K562 (cell line): ENCODE results near the gene MPC1. TPM values are rescaled to one million over a fixed set of nuclear protein-coding genes. Genes with fewer than 3 reads are reported as not detected.

ENCODE experiments used
- ATAC-seq: fragments of 200-7000 bp; cut with Tn5 transposase; 3 replicates; pipeline ENCODE4 v1.9.1; 2020; ENCODE audit warnings: moderate library complexity
- BruUV-seq: library from RNA; stranded (reverse); fragments of 400-500 nt; replicated peaks from 2 replicates; lab custom pipeline; 2021; lab: Mats Ljungman, UMichigan
- CTCF ChIA-PET: fragments of 300-600 bp; formaldehyde crosslinking; extraction: SDS; loops from one replicate; lab custom pipeline; 2021; ENCODE audit warnings: low intra/inter-chr PET ratio; lab: Yijun Ruan, JAX
- POLR2A ChIA-PET: fragments of 300-600, 350-650 bp; sonication (Branson Sonifier 250); formaldehyde crosslinking; extraction: SDS; loops from one replicate; lab custom pipeline; 2021; ENCODE audit warnings: antibody characterized with exemption, inconsistent platforms; lab: Yijun Ruan, JAX
- DNase-seq, 4 experiments: peaks; one replicate each; pipeline versions ENCODE4 v3.0.0 to v3.0.0-alpha.2; 2011 to 2018; ENCODE audit warnings: low spot score in 3 of 4, mixed read lengths in 3 of 4; ENCODE audit errors: extremely low read depth in 1 of 4
- FAIRE-seq: peaks from 2 replicates; lab custom pipeline; 2011; peaks lifted over from hg19 to GRCh38; lab: Jason Lieb, UNC
- H2AFZ ChIP-seq: 2 replicates; pipeline ENCODE4 v1.6.0; 2011; ENCODE audit warnings: low read depth, low read length, control low read depth, inconsistent platforms
- H3K27ac ChIP-seq: fragments of 200-600 bp; 3 replicates; pipeline ENCODE4 v1.8.0; 2011; ENCODE audit warnings: low read depth, mild to moderate bottlenecking, control low read depth, inconsistent platforms, low read length, moderate library complexity, mixed read lengths; ENCODE audit errors: extremely low read depth
- H3K27me3 ChIP-seq, 2 experiments: fragments of 300-600 bp in 1 of 2; 2 replicates in 1 of 2; 3 replicates in 1 of 2; pipeline versions ENCODE4 v1.6.0 to v1.8.0; 2011; ENCODE audit warnings: inconsistent platforms in 2 of 2, low read length in 2 of 2, mild to moderate bottlenecking in 1 of 2, mixed read lengths in 1 of 2, moderate library complexity in 1 of 2; ENCODE audit not compliant: control insufficient read depth in 2 of 2, insufficient read depth in 2 of 2
- H3K36me3 ChIP-seq: fragments of 300-600 bp; 3 replicates; pipeline ENCODE4 v1.8.0; 2011; ENCODE audit warnings: mild to moderate bottlenecking, low read length, inconsistent platforms; ENCODE audit not compliant: control insufficient read depth, insufficient read depth
- H3K4me1 ChIP-seq, 2 experiments: fragments of 200-600 bp in 1 of 2; replicated peaks in 1 of 2; 2 replicates in 1 of 2; 3 replicates in 1 of 2; pipeline versions ENCODE4 v1.5.1 to v1.8.0; 2011; ENCODE audit warnings: inconsistent platforms in 2 of 2, low read length in 2 of 2, mild to moderate bottlenecking in 1 of 2, mixed read lengths in 1 of 2, moderate library complexity in 1 of 2; ENCODE audit not compliant: control insufficient read depth in 2 of 2, insufficient read depth in 2 of 2
- H3K4me2 ChIP-seq: 2 replicates; pipeline ENCODE4 v1.6.1; 2011; ENCODE audit warnings: low read length, control low read depth, inconsistent platforms, mixed read lengths; ENCODE audit not compliant: insufficient read depth
- H3K4me3 ChIP-seq: fragments of 200-600 bp; sonication (generic), shearing (Covaris generic); 2 replicates; pipeline ENCODE4 v1.5.1; 2016; ENCODE audit warnings: control low read depth, inconsistent platforms
- H3K79me2 ChIP-seq: fragments of 200-600 bp; 3 replicates; pipeline ENCODE4 v1.8.0; 2011; ENCODE audit warnings: low read length, inconsistent platforms; ENCODE audit not compliant: control insufficient read depth, insufficient read depth
- H3K9ac ChIP-seq, 2 experiments: 2 replicates each; pipeline versions ENCODE4 v1.6.0 to v1.6.1; 2011; ENCODE audit warnings: low read depth in 2 of 2, low read length in 2 of 2, control low read depth in 1 of 2, inconsistent platforms in 1 of 2, mild to moderate bottlenecking in 1 of 2, mixed read lengths in 1 of 2; ENCODE audit not compliant: insufficient read depth in 1 of 2
- H3K9me1 ChIP-seq: one replicate; pipeline ENCODE4 v1.6.0; 2011; ENCODE audit warnings: inconsistent platforms, mild to moderate bottlenecking, low read length, moderate library complexity; ENCODE audit not compliant: control insufficient read depth, insufficient read depth
- H3K9me3 ChIP-seq: replicated peaks from 2 replicates; pipeline ENCODE4 v1.5.1; 2011; ENCODE audit warnings: low read depth, low read length, inconsistent platforms; ENCODE audit not compliant: control insufficient read depth, insufficient read depth
- H4K20me1 ChIP-seq: replicated peaks from 2 replicates; pipeline ENCODE4 v1.6.1; 2011; ENCODE audit warnings: low read length, inconsistent platforms, mixed read lengths; ENCODE audit not compliant: control insufficient read depth, insufficient read depth
- CBX2 ChIP-seq: fragments of 200-600 bp; sonication (generic); IDR thresholded peaks from one replicate; pipeline ENCODE4 v1.6.1; 2012; ENCODE audit warnings: mild to moderate bottlenecking, low read length, inconsistent platforms; ENCODE audit not compliant: insufficient read depth, poor library complexity, severe bottlenecking
- CEBPG ChIP-seq, 3 experiments: fragments of 200-800 bp in 1 of 3; sonication (Bioruptor generic) in 1 of 3; sonication (generic) in 1 of 3; formaldehyde crosslinking in 1 of 3; IDR thresholded peaks in 2 of 3; conservative IDR thresholded peaks in 1 of 3; 2 replicates each; pipeline versions ENCODE4 v1.6.1 to v1.8.0; 2016 to 2022; ENCODE audit warnings: missing compliant biosample characterization in 2 of 3, missing genetic modification characterization in 2 of 3, mild to moderate bottlenecking in 1 of 3, missing genetic modification reagents in 1 of 3
- CHD2 ChIP-seq: IDR thresholded peaks from 2 replicates; pipeline ENCODE4 v1.6.1; 2011; ENCODE audit warnings: low read depth, low read length
- CTBP1 ChIP-seq: fragments of 450-650 bp; IDR thresholded peaks from 2 replicates; pipeline ENCODE4 v1.6.1; 2016; ENCODE audit warnings: borderline replicate concordance
- FOXM1 ChIP-seq, 2 experiments: fragments of 450-650 bp in 1 of 2; sonication (generic) in 1 of 2; formaldehyde crosslinking in 1 of 2; IDR thresholded peaks; 2 replicates each; pipeline versions ENCODE4 v1.6.1 to v1.9.0; 2017 to 2022; ENCODE audit warnings: low read depth in 2 of 2, mild to moderate bottlenecking in 2 of 2, missing genetic modification reagents in 1 of 2, moderate library complexity in 1 of 2
- MEIS2 ChIP-seq: fragments of 450-650 bp; IDR thresholded peaks from 2 replicates; pipeline ENCODE4 v1.6.1; 2014; ENCODE audit warnings: mild to moderate bottlenecking; ENCODE audit not compliant: partially characterized antibody
- NFIC ChIP-seq: fragments of 450-650 bp; IDR thresholded peaks from 2 replicates; pipeline ENCODE4 v1.6.1; 2017; ENCODE audit warnings: mild to moderate bottlenecking, inconsistent platforms
- POLR2A ChIP-seq: fragments of 450-650 bp; conservative IDR thresholded peaks from 2 replicates; pipeline ENCODE4 v1.6.1; 2016
- SETDB1 ChIP-seq: IDR thresholded peaks from one replicate; pipeline ENCODE4 v1.6.1; 2012; ENCODE audit warnings: low read length, control low read depth, inconsistent platforms
- SMC3 ChIP-seq: conservative IDR thresholded peaks from 2 replicates; pipeline ENCODE4 v1.6.1; 2011; ENCODE audit warnings: low read depth, low read length, improper control_type of control experiment; ENCODE audit not compliant: insufficient read depth
- SOX6 ChIP-seq: fragments of 450-650 bp; IDR thresholded peaks from 2 replicates; pipeline ENCODE4 v1.6.1; 2014; ENCODE audit warnings: mild to moderate bottlenecking
- TRIM24 ChIP-seq, 2 experiments: fragments of 450-650 bp; IDR thresholded peaks; 2 replicates each; pipeline ENCODE4 v1.6.1; 2016
- ZNF57 ChIP-seq: fragments of 450-650 bp; formaldehyde crosslinking; IDR thresholded peaks from 2 replicates; pipeline ENCODE4 v1.4.0; 2020; ENCODE audit warnings: mild to moderate bottlenecking, moderate library complexity
- WGBS: fragments of 100-300 bp; shearing (Covaris generic); methylation state at CpG from one replicate; pipeline ENCODE4 v1.1.6; 2016; ENCODE audit warnings: low coverage, mixed read lengths; ENCODE audit not compliant: insufficient coverage; ENCODE audit errors: missing lambda C conversion rate; 5-methylcytosine and 5-hydroxymethylcytosine counted together
- in situ Hi-C: fragments of 300-500 bp; cut with MboI; formaldehyde crosslinking; loops from 4 replicates; pipeline ENCODE4 v1.15.0; 2018; ENCODE audit warnings: inconsistent platforms, mixed read lengths
- intact Hi-C: fragments of 100-400 bp; cut with micrococcal nuclease; formaldehyde crosslinking; loops from 2 replicates; pipeline ENCODE4 v1.14.2; 2022
- polyA plus RNA-seq, 8 experiments: library from polyadenylated mRNA; depleted of rRNA in 4 of 8; stranded (reverse) in 5 of 8; unstranded in 3 of 8; fragments of >200 nt; fragmentation: Nextera tagmentation in 2 of 8; fragmentation: Illumina TruSeq in 1 of 8; extraction: Ambion mirVana in 2 of 8; extraction: Trizol in 1 of 8; gene quantifications; 2 replicates each; pipeline versions ENCODE4 v1.2.1 to v1.2.3, GENCODE V29; 2011 to 2014; ENCODE audit warnings: inconsistent platforms in 1 of 8, missing spikeins in 1 of 8
- total RNA-seq, 7 experiments: library from RNA; depleted of rRNA in 6 of 7; stranded (reverse); fragments of >200 nt in 6 of 7; fragmentation: Illumina TruSeq in 2 of 7; extraction: Trizol in 2 of 7; gene quantifications; 2 replicates each; pipeline versions ENCODE4 v1.2.1 to v1.2.3, GENCODE V29; 2011 to 2021; ENCODE audit warnings: low replicate concordance in 1 of 7
- TF ChIP-seq, protein P1 (sequence below), 2 experiments: fragments of 450-650 bp in 1 of 2; sonication (generic) in 1 of 2; formaldehyde crosslinking in 1 of 2; IDR thresholded peaks in 1 of 2; conservative IDR thresholded peaks in 1 of 2; 2 replicates each; pipeline versions ENCODE4 v1.6.1 to v1.8.1; 2016 to 2023; ENCODE audit warnings: mild to moderate bottlenecking in 2 of 2, moderate library complexity in 2 of 2, inconsistent platforms in 1 of 2, missing genetic modification reagents in 1 of 2

The MPC1 gene
- total and polyA plus RNA-seq, 9 of the 15 experiments (the other 6 are each of a cell fraction or from before 2014, with no cell fraction given): 78.6 to 185 (median 138) TPM

- intact Hi-C loops (no loop called here), in situ Hi-C loops (loop anchor here (5.0 kb wide), 1 partner anchor 43 kb away; no protein-coding TSS in a partner anchor)
- Histone ChIP-seq H3K27me3 (no peaks in the 10 kb centered on the region), H3K4me3 (no peak overlapping the region), H3K79me2 (peaks cover 43% of the 10 kb centered on the region), H3K27ac (no peak overlapping the region), H3K9me1 (no peaks in the 10 kb centered on the region), H4K20me1 (no peaks in the 10 kb centered on the region), H3K4me2 (no peak overlapping the region), H3K9me3 (no peaks in the 10 kb centered on the region), H2AFZ (no peak overlapping the region), H3K36me3 (peaks cover 6% of the 10 kb centered on the region; the same call in 1 of the 3 replicates), H3K9ac (no peak overlapping the region), H3K4me1 (no peaks in the 10 kb centered on the region; a peak in 1 of 5 replicates)
- POLR2A ChIA-PET: interaction anchor here (0.6 to 1.7 kb wide), 2 partner anchors 19 to 57 kb away, joined by 3 to 4 read pairs; no protein-coding TSS in a partner anchor
- 94% methylated on average over 1 of the region's 1 CpG for WGBS
- DNase-seq (no peak), FAIRE-seq (no peak), ATAC-seq (peak; percentile 47; the same call in 2 of the 3 replicates)
- CTCF ChIA-PET: interaction anchor here (0.7 kb wide), 1 partner anchor 46 kb away, joined by 3 read pairs; no protein-coding TSS in a partner anchor
- BruUV-seq: no TSS peak
- TF ChIP-seq SETDB1: no peak
- TF ChIP-seq MEIS2: peak; percentile 25
- TF ChIP-seq FOXM1 (IDR thresholded peaks at IDR 0.05; ENCODE audit: low read depth): no peak
- TF ChIP-seq FOXM1 (CRISPR knock-in tag; IDR thresholded peaks at IDR 0.05; ENCODE audit: low read depth): no peak
- peak; percentile 55; the same call in 1 of the 2 replicates for TF ChIP-seq CEBPG (CRISPR knock-in tag; IDR thresholded peaks at IDR 0.05)
- TF ChIP-seq CEBPG (tag; conservative IDR thresholded peaks at IDR 0.05 in 1 of 2, IDR thresholded peaks at IDR 0.05 in 1 of 2): peak in 1 of 2 experiments; percentile 89; a peak in 2 of 4 replicates
- peak; percentile 81 to 84 for TF ChIP-seq TRIM24 (IDR thresholded peaks at IDR 0.05)
- TF ChIP-seq NFIC: no peak
- peak; percentile 92 for TF ChIP-seq SOX6
- TF ChIP-seq SMC3: no peak
- peak; percentile 18; the same call in 1 of the 2 replicates for TF ChIP-seq CTBP1
- TF ChIP-seq CBX2: no peak
- TF ChIP-seq CHD2: no peak
- TF ChIP-seq, protein P1, sequence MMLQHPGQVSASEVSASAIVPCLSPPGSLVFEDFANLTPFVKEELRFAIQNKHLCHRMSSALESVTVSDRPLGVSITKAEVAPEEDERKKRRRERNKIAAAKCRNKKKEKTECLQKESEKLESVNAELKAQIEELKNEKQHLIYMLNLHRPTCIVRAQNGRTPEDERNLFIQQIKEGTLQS (IDR thresholded peaks at IDR 0.05): peak; percentile 66
- TF ChIP-seq, protein P1 (CRISPR knock-in tag; conservative IDR thresholded peaks at IDR 0.05): no peak
- TF ChIP-seq POLR2A: no peak
- TF ChIP-seq ZNF57: no peak
These were observed 7.7 kb downstream of the MPC1 start for GRCh38 chr6:166375013-166375412.
